ENCODE results near the gene CTNNBL1. TPM values are rescaled to one million over a fixed set of nuclear protein-coding genes. Genes with fewer than 3 reads are reported as not detected.

Gene CTNNBL1
- total RNA-seq, 1 donor from 2014 or later = 67.0 TPM

GRCh38 chr20:37912874-37913273, 219.0 kb downstream of the CTNNBL1 start:
- H3K9ac ChIP-seq (ENCODE audit: low read length) = no peak overlapping the region
- no peak overlapping the region for H2AFZ ChIP-seq (ENCODE audit: low read depth, low read length)
- peaks cover 39% of the 10 kb centered on the region for H4K20me1 ChIP-seq (ENCODE audit: insufficient read depth, low read length)
- no peak overlapping the region for H3K27ac ChIP-seq (ENCODE audit: low read depth, low read length)
- Mint-ChIP-seq H3K4me3 (ENCODE audit: unreplicated experiment) (no peak overlapping the region), H3K9me3 (ENCODE audit: unreplicated experiment) (peaks cover 2% of the 10 kb centered on the region), H3K27me3 (ENCODE audit: low read depth, unreplicated experiment) (peaks cover 11% of the 10 kb centered on the region), H3K27ac (ENCODE audit: unreplicated experiment) (peak overlapping the region; percentile 55), H3K4me1 (ENCODE audit: low read depth, unreplicated experiment) (peaks cover 19% of the 10 kb centered on the region), H3K36me3 (ENCODE audit: low read depth, unreplicated experiment) (no peaks in the 10 kb centered on the region)
- no peaks in the 10 kb centered on the region for H3K36me3 ChIP-seq (ENCODE audit: insufficient read depth, low read length)
- H3K27me3 ChIP-seq (ENCODE audit: insufficient read depth, low read length) = peaks cover 36% of the 10 kb centered on the region
- no peak for TF ChIP-seq EZH2 (IDR thresholded peaks at IDR 0.05; ENCODE audit: insufficient read depth, low read length)
- no peak for TF ChIP-seq CTCF (IDR thresholded peaks at IDR 0.05; ENCODE audit: insufficient read depth, low read depth, low read length)
- H3K9me3 ChIP-seq (ENCODE audit: insufficient read depth, low read depth, low read length) = no peaks in the 10 kb centered on the region
- H3K4me3 ChIP-seq (ENCODE audit: insufficient read depth, low read depth, low read length) = no peak overlapping the region
- H3K4me2 ChIP-seq (ENCODE audit: low read length) = no peak overlapping the region
- H3K79me2 ChIP-seq (ENCODE audit: insufficient read depth, low read length) = no peaks in the 10 kb centered on the region
- FAIRE-seq (no peak), DNase-seq (ENCODE audit: low read depth) (no peak)
- peaks cover 11% of the 10 kb centered on the region for H3K4me1 ChIP-seq (ENCODE audit: insufficient read depth, low read length)

GRCh38 chr20:37913567-37914366, 219.9 kb downstream of the CTNNBL1 start:
- no peak for FAIRE-seq
- H3K4me3 ChIP-seq (ENCODE audit: insufficient read depth, low read depth, low read length) = no peak overlapping the region
- H3K9ac ChIP-seq (ENCODE audit: low read length) = no peak overlapping the region
- DNase-seq (ENCODE audit: low read depth) = no peak
- H2AFZ ChIP-seq (ENCODE audit: low read depth, low read length) = no peak overlapping the region
- TF ChIP-seq CTCF (IDR thresholded peaks at IDR 0.05; ENCODE audit: insufficient read depth, low read depth, low read length) (no peak), EZH2 (IDR thresholded peaks at IDR 0.05; ENCODE audit: insufficient read depth, low read length) (no peak)
- Mint-ChIP-seq H3K27me3 (ENCODE audit: low read depth, unreplicated experiment) (peaks cover 11% of the 10 kb centered on the region), H3K4me1 (ENCODE audit: low read depth, unreplicated experiment) (peaks cover 15% of the 10 kb centered on the region), H3K4me3 (ENCODE audit: unreplicated experiment) (no peak overlapping the region), H3K36me3 (ENCODE audit: low read depth, unreplicated experiment) (no peaks in the 10 kb centered on the region), H3K27ac (ENCODE audit: unreplicated experiment) (no peak overlapping the region), H3K9me3 (ENCODE audit: unreplicated experiment) (no peaks in the 10 kb centered on the region)
- H3K4me1 ChIP-seq (ENCODE audit: insufficient read depth, low read length) = peaks cover 7% of the 10 kb centered on the region
- H3K9me3 ChIP-seq (ENCODE audit: insufficient read depth, low read depth, low read length) = no peaks in the 10 kb centered on the region
- no peaks in the 10 kb centered on the region for H3K79me2 ChIP-seq (ENCODE audit: insufficient read depth, low read length)
- H3K36me3 ChIP-seq (ENCODE audit: insufficient read depth, low read length) = no peaks in the 10 kb centered on the region
- H3K27me3 ChIP-seq (ENCODE audit: insufficient read depth, low read length) = peaks cover 43% of the 10 kb centered on the region
- peaks cover 40% of the 10 kb centered on the region for H4K20me1 ChIP-seq (ENCODE audit: insufficient read depth, low read length)
- H3K27ac ChIP-seq (ENCODE audit: low read depth, low read length) = no peak overlapping the region
- no peak overlapping the region for H3K4me2 ChIP-seq (ENCODE audit: low read length)

- H4K20me1 ChIP-seq (ENCODE audit: insufficient read depth, low read length) = peaks cover 37% of the 10 kb centered on the region
- DNase-seq (ENCODE audit: low read depth) (no peak), FAIRE-seq (no peak)
- Mint-ChIP-seq H3K27ac (ENCODE audit: unreplicated experiment) (no peak overlapping the region), H3K4me1 (ENCODE audit: low read depth, unreplicated experiment) (peaks cover 14% of the 10 kb centered on the region), H3K36me3 (ENCODE audit: low read depth, unreplicated experiment) (no peaks in the 10 kb centered on the region), H3K9me3 (ENCODE audit: unreplicated experiment) (no peaks in the 10 kb centered on the region), H3K4me3 (ENCODE audit: unreplicated experiment) (no peak overlapping the region), H3K27me3 (ENCODE audit: low read depth, unreplicated experiment) (peaks cover 11% of the 10 kb centered on the region)
- H3K27me3 ChIP-seq (ENCODE audit: insufficient read depth, low read length) = peaks cover 46% of the 10 kb centered on the region
- H3K79me2 ChIP-seq (ENCODE audit: insufficient read depth, low read length) = no peaks in the 10 kb centered on the region
- peaks cover 7% of the 10 kb centered on the region for H3K4me1 ChIP-seq (ENCODE audit: insufficient read depth, low read length)
- H2AFZ ChIP-seq (ENCODE audit: low read depth, low read length) = no peak overlapping the region
- H3K4me2 ChIP-seq (ENCODE audit: low read length) = peak overlapping the region; percentile 64
- no peaks in the 10 kb centered on the region for H3K36me3 ChIP-seq (ENCODE audit: insufficient read depth, low read length)
- H3K9ac ChIP-seq (ENCODE audit: low read length) = no peak overlapping the region
- H3K9me3 ChIP-seq (ENCODE audit: insufficient read depth, low read depth, low read length) = no peaks in the 10 kb centered on the region
- no peak overlapping the region for H3K27ac ChIP-seq (ENCODE audit: low read depth, low read length)
- TF ChIP-seq EZH2 (IDR thresholded peaks at IDR 0.05; ENCODE audit: insufficient read depth, low read length) (no peak), CTCF (IDR thresholded peaks at IDR 0.05; ENCODE audit: insufficient read depth, low read depth, low read length) (no peak)
- H3K4me3 ChIP-seq (ENCODE audit: insufficient read depth, low read depth, low read length) = no peak overlapping the region
These were observed 220.5 kb downstream of the CTNNBL1 start for GRCh38 chr20:37914367-37914671.
